Activated T-cell treated with anti-CD3 and anti-CD28 coated beads, Interleukin-2, amount 50 U/mL, for 48 hours (primary cell): Measurements from ENCODE around the gene KIF13A.

Source experiments
- DNase-seq, 2 experiments: peaks; one replicate each; pipeline ENCODE4 v3.0.0-alpha.2; 2020

KIF13A gene

GRCh38 chr6:17712576-17712975, 274.9 kb downstream of the KIF13A start:
- no peak for DNase-seq

- DNase-seq, result no peak
Observed at GRCh38 chr6:17710331-17710730, 277.1 kb downstream of the KIF13A start.

GRCh38 chr6:17709476-17709875, 278.0 kb downstream of the KIF13A start:
- DNase-seq, result no peak
